Adrenal gland (tissue), 5 donors: Measurements from ENCODE around the gene NCKAP5L.

ENCODE experiments used
- CTCF ChIP-seq, 6 experiments: fragments of 450-650 bp in 4 of 6; fragments of 200-600 bp in 2 of 6; sonication (generic) in 1 of 6; IDR thresholded peaks; 1 replicate in 5 of 6; 2 replicates in 1 of 6; pipeline versions ENCODE4 v1.5.1 to v1.8.0; 2016 to 2021; ENCODE audit warnings: antibody characterized with exemption in 6 of 6, mild to moderate bottlenecking in 2 of 6, moderate library complexity in 1 of 6
- POLR2A ChIP-seq, 2 donors: fragments of 450-650 bp; IDR thresholded peaks; one replicate each; pipeline ENCODE4 v1.6.1; 2017; ENCODE audit warnings: antibody characterized with exemption in 2 of 2, mild to moderate bottlenecking in 2 of 2, moderate library complexity in 1 of 2
- donor health status: DM: no; HTN: no; CAD: no.

DNA sequence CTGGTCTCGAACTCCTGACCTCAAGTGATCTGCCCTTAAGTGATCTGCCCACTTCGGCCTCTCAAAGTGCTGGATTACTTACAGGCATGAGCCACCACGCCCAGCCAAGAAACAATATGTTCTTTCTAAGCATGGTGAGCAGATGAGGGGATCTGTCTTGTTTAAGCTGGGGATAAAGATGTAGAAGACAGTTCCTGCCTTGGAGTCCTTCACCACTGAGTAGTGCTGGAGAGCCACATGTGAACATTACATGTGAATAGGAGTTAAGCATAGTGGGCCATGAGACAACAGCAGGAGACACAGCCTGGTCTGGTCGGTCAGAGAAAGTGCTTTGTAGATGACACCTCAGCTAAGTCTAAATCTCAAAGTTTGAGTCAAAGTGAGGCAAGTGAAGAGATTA lies 60.9 kb downstream of the NCKAP5L start:
- TF ChIP-seq POLR2A (IDR thresholded peaks at IDR 0.05) (no peak), CTCF (IDR thresholded peaks at IDR 0.05) (no peak)
